Activated CD4-positive, CD25-positive, alpha-beta regulatory T cell treated with anti-CD3 and anti-CD28 coated beads, Interleukin-2, amount 50 U/mL, for 16 hours (primary cell): ENCODE measurements around the gene RTN4RL2.
"Not testable (repeated sequence)": the region's sequence is repeated elsewhere in the genome, so short reads cannot be mapped to it uniquely, and the experiment has no call there.

Experiments used
- DNase-seq: peaks from one replicate; pipeline ENCODE4 v3.0.0-alpha.2; 2020; ENCODE audit warnings: low read depth, low spot score

RTN4RL2 gene

DNA sequence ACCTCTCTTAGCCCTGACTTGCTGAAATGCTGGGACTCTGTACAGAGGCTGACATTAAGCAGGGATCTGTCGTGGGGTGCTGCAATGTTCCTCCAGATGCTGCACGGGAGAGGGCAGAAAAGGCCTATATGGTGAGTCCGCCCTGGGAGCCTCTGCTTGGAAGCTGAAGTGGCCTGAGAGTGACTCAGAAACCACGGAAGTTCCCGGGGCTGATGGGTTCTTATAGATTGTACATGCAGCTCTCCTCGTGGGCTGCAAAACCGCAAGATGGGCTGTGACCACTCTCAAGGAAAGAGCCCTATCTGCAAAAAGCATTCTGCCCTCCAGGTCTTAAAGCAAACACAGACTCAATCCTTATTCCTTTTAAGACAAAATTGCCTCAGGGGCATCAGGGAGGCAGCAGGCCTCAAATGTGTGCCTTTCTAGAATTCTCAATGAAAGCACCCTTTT lies 27.6 kb upstream of the RTN4RL2 start:
- no peak for DNase-seq

GRCh38 chr11:57434640-57435546 lies 25.4 kb upstream of the RTN4RL2 start:
- DNase-seq = no peak

DNA sequence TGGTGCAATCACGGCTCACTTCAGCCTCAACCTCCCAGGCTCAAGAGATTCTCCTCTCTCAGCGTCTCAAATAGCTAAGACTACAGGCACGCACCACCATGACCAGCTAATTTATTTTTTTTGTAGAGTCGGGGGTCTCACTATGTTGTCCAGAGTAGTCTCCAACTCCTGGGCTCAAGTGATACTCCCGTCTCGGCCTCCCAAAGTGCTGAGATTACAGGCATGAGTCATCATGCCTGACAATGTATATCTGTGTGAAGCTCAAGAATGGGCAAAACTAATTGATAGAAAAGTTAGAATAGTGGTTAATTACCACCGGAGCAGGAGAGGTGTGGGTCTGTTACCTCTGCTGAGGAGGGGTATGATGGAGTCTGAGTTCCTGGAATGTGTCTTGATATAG lies 24.3 kb upstream of the RTN4RL2 start:
- no peak for DNase-seq

DNA sequence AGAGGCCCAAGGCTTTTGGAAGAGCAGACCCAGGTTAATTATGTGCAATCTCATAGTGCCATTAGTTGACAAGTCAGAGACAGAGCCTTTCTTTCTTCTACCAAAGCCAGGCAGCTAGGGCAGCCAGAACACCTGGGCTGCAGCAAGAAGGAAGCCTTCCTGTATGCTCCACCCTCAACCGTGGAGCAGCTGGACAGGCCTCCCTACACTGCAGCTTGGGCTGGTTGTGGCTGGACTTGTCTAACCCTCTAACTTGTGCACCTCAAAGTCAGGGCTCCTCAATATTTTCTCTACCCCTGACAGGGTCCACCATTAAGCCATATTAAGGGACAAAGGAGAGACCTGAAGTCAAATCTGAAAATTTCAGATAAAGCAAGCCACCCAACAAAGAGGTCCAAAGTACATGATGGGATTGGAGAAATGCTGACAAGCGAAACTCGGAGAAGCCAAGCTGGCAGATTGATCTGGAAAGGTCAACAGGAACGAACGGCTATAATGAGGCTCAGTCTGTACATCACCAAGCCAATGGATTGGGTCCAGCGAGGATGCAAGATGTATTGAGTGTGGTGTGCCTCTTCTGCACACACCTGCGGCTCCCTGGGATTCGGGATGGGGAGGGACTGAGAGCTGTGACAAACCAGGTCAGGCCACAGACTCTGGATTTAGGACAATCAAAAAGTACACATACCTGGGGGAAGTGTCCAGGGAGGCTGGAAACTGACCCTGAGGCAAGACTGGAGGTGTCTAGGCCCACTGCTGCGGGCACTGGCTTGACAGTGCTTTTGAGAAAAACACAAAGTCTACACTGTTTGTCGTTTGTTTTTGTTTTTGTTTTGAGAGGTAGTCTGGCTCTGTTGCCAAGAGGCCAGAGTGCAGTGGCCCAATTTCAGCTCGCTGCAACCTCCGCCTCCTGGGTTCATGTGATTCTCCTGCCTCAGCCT lies 21.7 kb upstream of the RTN4RL2 start:
- DNase-seq = no peak

DNA sequence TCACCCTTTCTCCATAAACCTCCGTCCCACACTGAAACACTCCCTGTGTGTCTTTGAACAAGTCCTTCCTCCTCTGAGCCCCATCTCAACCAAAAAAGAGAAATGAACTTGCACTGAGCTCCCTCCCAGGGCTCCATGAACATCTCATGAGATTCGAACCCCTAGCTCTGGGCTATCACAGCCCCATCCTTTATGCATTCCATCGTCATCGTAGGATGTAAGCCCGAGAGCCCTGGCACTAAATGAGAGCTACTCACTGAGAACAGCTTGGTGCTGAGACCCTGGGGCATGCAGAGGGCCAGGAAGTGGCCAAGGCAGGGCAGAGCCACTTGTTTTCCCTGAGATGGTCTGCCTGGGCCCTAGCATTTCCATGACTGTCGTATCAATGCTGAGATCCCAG lies 20.5 kb upstream of the RTN4RL2 start:
- no peak for DNase-seq

DNA sequence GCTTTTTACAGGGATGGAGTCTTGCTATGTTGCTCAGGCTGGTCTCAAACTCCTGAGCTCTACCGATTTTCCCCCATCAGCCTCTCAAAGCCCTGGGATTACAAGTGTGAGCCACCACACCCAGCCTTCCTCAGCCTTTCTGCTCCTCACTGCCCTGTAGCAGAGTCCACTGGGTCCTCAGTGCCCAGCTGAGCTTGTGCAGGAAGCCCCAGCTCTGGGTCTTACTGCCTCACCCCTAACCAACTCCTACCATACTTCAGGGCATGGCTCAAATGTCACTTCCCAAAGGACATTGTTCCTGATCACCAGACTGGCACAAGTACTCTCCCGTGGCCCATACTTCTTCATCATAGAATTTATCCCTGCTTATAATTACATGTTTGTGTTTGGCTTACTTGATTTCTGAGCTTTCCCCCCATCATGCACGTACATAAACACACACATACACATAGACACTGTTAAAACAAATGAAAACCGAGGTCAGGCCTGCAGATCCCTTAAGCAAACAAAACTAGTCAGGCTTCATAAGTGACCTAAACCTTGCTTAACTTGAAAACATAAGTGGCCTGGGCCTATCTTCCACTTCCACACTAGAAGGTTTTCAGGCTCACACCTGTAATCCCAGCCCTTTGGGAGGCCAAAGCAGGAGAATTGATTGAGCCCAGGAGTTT lies 19.4 kb upstream of the RTN4RL2 start:
- DNase-seq = no peak

DNA sequence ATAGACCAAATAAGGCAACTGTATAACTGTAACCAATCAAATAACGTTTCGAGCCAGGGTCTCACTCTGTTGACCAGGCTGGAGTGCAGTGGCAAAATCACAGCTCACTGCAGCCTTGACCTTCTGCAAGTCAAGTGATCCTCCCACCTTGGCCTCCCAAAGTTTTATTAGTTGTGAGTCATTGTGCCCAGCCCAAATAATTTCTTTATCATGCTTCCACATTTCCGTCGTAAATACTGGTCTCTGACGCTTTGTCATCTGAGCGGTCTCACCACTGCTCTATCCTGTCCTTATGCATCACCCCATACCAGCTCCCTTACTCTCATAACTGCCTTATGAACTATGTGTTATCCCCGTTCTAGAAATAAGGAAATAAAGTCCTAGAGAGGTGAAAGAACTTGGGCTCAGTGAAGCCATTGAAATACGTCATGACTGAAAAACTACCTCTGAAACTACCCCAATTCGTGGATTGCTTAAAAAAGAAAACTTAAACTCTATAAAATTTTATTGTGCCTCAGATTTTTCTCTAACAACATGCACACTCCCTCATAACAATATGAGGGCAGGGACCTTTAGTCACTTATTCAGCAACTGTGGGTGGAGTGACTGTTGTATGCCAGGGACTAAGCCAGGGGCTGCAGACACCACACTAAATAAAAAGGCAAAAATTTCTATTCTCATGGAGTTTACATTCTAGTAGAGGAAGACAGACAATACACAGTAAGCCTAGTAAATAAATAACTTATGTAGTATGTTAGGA lies 15.8 kb upstream of the RTN4RL2 start:
- DNase-seq = no peak

DNA sequence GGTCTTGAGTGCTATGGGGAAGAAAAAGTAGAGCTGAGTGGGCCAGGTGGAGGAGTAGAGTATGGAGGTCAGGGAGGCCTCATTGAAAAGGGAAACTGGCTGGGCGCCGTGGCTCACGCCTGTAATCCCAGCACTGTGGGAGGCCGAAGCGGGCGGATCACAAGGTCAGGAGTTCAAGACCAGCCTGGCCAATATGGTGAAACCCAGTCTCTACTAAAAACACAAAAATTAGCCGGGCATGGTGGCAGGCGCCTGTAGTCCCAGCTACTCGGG lies 15.3 kb upstream of the RTN4RL2 start:
- not testable (repeated sequence) for DNase-seq

GRCh38 chr11:57446055-57446454 lies 14.3 kb upstream of the RTN4RL2 start:
- DNase-seq = no peak

DNA sequence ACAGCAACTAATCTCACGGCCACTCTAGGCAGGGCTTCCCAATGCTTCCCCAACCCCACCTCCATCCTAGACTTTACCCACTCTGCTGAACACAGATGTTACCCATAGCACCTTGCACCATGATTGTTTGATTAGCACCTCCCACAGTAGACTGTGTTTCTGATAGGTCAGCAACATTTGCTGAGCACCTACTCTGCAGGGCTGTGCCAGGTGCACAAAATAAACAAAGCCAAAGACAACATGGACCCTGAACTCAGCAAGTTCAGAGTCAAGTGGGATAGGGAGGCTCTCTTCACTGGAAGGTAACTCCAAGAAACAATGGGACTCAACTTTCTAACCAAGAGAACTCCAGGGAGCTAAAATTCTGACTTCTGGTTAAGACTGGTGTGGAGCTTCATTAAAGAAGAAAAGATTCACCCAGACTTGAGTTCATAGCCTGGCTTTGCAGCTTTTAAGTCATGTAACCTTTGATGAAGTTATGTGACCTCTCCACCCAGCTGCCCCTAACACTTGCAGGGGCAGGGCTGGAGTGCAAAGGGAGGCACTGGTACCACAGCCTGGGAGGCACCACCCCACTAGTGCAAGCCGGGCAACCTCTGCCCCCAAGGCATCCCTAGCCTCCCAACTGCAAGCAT lies 6.7 kb upstream of the RTN4RL2 start:
- DNase-seq = no peak

DNA sequence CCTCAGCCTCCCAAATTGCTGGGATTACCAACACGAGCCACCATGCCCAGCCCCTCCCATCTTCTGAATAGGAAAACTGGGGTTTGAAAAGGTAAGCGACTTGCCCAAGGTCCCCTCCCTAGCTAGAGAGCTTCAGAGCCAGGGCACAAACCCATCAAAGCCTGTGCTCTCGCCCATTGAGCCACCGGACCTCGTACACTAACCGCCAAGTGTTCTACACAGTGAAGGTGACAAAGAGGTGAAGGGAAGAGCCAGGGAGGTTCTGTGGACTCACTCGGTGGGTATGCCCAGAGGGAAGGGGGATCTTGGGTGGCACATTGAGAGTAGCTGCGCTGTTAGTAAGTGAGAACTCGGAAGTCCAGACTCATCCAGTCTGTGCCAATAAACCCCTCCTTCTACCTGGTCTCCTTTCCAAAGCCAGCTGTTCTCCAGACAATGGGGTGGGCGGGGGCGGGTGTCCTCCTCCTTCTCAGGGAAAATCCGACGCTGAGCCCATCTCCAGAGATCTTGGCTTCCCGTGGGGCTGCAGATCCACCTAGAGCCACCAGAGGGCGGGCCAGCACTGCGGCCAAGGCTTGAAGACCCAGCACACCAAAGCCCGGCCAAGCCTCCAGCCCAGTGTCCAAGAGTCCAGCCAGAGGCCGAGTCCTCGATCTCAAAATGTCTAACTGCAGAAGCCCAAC lies 3.2 kb upstream of the RTN4RL2 start:
- peak; percentile 51 for DNase-seq

DNA sequence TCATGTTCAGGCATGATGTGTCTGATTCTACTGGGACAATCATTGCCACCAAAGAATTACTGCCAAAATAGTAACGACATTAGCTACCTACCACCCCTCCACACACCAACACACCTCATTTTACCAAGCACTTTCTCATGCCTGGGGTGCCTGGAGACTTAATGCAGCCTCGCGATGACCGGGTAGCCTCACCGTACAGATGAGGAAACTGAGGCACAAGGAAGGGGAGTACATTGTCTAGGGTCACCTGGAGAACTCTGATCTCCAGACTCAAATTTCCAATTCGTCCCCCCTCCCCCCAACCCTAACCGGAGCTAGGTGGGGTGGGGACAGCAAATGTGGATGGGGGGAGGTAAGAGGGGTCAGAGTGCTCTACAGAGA lies 2.7 kb upstream of the RTN4RL2 start:
- no peak for DNase-seq

DNA sequence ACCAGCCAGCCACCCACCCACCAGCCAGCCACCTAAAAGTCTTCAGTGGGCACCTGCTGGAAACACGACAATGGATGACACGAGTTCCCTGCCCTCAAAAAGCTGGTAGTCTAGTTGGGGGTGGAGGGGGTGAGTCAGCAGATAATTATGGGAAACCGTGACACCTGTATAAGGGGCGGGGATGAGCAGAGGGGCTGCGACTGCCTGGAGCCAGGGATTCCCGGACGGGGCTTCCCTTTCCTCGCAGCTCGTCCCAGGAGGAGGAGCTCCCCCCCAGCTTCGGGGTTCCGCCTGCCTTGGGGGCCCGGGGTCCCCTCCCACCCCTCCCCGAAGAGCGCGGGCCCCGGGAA lies 2.3 kb upstream of the RTN4RL2 start:
- DNase-seq = no peak

GRCh38 chr11:57458410-57459163 lies 1.7 kb upstream of the RTN4RL2 start:
- no peak for DNase-seq

GRCh38 chr11:57459164-57460021 lies 935 bp upstream of the RTN4RL2 start:
- DNase-seq = no peak

- no peak for DNase-seq
Measured at GRCh38 chr11:57460758-57461749, 726 bp downstream of the RTN4RL2 start.

DNA sequence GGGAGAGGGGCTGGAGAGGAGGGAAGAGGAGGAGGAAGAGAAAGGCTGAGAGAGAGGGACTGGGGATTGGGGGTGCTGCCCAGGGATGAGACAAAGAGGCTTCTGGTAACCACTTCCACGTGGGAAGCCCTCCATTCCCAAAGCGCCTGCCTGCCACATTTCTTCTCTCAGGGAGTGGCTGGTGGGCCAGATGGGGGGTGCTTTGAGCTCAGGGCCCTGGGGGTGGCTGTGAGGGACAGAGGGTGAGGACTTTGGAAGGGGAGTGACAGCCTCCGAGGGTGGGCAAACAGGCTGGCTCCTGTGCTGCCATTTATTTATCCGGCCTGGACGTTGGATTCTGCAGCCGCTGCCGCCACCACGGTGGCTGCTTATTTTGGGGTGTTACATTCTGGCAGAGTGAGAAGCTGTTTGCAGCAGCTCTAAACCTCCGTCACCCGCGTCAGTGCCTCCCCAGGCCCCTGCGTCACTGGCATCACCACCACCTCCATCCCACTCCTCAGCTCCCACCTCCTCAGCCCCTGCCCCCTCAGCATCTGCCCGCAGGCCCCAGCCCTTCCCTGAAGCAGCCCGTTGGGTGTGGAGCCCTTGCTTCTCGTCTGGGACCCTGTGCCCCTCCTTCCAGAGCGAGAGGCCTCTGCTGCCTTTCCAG lies 1.6 kb downstream of the RTN4RL2 start:
- DNase-seq = no peak
